Skeletal muscle cell (primary cell): ENCODE data around the gene DEK.

Experiments
- DNase-seq: peaks from one replicate; pipeline ENCODE4 v3.0.0-alpha.2; 2010; ENCODE audit warnings: low read depth
- H3K4me3 ChIP-seq: 2 replicates; pipeline ENCODE4 v1.5.1; 2011; ENCODE audit warnings: low read depth, mild to moderate bottlenecking, control low read depth, low read length, moderate library complexity

Gene DEK

DNA sequence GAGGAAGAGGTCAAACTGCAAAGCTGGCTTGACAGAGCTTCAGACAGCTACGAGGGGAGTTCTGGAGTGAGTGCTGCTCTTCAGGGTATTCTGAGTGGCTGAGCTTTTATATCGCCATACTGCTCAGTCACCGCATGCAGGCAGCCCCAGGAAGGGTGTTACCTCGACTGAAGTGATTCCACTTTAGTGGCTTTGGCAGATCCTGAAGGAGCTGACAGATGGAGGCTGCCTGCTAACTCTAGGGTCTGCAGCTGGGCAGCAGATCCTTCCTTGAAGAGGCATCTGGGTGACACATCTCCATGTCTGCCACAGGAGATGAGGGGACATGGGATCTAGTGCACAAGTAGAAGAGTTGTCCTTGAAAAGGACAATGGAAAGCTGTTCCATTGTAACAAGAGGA is 3.7 kb upstream of the DEK start:
- H3K4me3 ChIP-seq = no peak overlapping the region
- DNase-seq = no peak

DNA sequence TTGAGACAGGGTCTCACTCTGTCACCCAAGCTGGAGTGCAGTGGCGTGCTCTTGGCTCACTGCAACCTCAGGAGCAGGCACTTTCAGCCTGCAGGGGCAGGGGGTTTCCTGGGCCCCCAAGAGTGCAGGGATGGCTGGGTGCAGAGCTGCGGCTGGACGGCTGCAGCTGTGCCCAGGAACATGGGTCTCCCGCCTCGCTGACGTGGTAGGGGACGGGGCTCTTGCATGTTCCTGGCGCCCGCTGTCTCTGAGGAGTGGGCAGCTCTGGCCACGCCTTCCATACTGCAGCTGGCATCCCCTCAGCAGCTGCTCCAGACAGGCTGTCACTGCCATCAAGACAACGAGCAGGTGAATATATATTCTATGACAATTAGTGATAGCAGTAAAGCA is 2.2 kb upstream of the DEK start:
- no peak overlapping the region for H3K4me3 ChIP-seq
- no peak for DNase-seq

DNA sequence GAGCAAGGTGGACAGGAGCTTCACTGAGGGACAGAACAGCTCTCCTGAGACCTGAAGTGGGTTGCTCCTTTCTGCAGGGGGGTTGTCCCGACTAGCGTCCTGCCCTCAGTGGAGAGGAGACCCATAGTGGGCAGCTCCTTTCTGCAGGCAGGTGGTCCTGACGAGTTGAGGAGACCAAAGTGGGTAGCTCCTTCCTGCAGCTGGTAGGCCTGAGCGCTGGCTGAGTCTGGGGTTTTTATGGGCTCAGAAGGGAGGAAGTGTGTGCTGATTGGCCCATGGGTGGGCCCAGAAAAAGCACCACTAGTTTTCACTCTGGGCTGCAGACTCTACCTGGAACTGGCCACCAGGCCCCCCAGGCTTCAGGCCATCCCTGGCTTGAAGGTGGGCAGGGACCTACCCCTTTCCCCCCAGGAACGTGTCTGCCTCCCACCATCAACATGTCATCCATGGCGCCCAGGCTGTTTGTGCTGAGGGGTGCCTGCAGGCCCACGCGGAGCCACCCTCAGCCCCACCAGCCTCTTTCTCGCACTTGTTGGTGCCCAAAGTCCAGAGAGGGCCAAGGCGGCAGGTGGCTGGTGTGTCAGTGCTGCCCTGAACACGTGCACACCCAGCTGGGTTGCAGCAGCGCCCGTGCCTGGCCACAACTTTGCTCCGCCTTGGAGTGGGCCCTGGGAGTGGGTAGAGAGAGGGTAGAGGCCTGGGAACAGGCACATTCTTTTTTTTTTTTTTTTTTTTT is 1.6 kb upstream of the DEK start:
- DNase-seq = no peak
- no peak overlapping the region for H3K4me3 ChIP-seq

DNA sequence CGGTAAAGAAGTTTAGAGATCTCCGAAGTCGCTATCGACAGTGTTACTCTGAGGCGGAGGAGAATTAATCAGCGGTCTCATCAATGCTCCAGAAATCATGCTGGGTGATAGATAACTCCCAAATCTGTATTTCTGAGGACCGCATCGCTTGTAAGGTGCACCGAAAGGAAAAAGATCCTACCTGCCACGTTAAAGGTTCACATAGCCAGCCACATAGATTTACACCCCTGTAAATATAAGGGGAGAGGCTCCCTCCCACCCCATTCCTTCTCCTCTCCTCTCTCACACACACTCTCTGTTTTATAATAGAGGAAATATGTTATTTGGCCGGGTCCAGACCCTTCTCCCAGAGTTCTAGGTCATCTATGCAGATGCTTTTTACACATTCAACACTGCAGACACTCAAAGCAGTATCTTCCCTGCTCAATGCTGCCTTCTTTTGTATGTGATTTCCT is 620 bp upstream of the DEK start:
- DNase-seq = no peak
- H3K4me3 ChIP-seq = peak overlapping the region; percentile 92

DNA sequence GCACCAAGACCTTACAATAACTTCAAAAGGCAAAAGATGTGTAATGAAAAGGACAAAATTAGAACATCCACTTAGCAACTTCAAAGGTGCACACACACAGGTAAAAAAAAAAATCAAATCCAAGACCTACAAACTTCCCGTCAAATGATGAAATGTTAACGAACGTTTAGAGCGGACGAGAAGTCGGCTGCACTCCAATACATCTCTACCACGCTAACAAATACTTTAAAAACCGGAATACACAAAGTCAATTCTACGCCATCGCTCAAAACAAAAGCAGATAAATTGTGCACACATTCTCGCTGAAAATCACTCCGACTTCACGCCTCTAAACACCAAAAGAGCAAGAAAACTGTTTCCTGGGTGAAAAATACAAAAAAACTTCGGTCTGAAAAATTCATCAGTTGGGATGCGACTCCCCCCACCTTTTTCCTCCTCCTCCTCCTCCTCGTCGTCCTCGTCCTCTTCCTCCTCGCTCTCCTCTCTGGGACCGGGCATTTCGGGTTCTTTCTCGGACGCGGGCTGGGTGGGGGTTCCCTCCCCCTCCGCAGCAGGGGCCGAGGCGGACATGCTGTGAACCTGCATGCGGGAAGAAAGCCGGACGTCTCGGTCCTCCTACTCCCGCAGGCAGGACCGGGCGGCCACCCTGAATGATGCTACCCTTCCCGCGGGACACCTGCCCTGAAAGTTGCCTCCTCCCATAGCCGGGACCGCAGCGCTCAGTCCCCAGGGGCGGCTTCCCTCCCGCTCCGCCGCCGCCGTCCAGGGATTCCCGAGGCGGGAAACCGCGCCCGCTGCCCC is 712 bp downstream of the DEK start:
- DNase-seq = no peak
- peak overlapping the region; percentile 92 for H3K4me3 ChIP-seq

DNA sequence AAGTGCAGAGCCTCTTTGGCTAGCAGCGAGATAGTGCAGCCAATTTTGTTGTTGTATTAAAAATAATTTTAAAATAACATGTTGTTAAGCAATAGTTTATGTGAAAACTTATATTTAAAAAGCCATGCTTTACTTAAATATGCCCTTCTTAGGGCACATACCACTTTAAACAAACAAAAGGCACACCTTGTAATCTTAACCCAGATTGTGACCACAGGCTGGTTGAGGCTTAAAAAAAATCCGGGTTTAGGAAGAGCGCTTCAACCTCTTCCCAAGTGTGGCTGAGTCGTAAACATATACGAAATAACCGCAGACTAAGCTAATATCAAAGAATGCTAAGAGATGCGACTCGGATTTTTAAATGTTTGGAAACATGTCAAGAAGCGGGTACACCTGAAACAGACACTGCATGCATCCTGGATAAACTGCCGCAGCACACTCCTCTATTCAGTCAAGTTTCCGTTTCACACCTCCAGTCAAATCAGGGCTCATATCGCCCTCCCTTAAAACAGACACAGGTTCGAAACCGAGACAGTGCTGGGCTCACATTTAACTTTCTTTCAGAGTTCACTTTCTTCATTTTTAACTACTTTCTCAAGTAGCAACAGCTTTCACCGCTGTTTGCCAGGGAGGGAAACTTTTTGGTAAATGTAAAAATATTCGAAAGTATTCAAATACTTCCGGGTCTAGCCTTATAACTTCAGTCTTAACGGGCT is 1.5 kb downstream of the DEK start:
- H3K4me3 ChIP-seq = peak overlapping the region; percentile 92
- no peak for DNase-seq

DNA sequence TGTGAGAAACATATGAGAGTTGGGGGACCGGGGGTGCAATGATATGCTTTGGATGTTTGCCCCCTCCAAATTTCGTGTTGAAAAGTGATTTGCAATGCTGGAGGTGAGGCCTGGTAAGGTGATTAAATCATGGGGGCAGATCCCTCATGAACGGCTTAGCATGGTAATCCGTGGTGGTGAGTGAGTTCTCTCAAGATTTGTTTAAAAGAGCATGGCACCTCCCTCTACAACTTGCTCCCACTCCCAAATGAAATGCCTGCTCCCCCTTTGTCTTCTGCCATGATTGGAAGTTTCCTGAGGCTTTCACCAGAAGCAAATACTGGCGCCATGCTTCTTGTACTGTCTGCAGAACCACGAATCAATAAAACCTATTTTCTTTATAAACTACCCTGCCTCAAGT is 2.5 kb downstream of the DEK start:
- DNase-seq = no peak
- H3K4me3 ChIP-seq = no peak overlapping the region

DNA sequence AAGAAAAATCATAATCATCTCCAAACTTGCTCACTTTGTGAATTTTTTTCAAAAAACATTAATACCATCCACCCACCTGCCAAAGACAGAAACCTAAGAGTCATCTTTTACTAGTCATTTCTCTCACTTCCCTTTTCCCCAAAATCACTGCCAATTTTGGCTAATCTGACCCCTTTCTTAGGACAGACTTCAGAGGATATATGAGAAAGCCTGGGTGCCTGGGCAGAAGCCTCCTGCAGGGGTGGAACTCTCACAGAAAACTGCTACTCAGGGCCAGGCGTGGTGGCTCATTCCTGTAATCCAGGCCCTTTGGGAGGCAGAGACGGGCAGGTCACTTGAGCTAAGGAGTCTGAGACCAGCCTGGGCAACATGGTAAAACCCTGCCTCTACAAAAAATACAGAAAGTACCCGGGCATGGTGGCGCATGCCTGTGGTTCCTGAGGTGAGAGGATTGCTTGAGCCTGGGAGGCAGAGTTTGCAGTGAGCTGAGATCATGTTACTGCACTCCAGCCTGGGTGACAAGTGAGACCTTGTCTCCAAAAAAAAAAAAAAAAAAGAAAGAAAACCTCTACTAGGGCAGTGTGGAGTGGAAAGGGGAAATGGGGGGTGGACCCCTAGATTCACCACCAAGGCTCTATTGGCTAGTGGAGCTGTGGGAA is 3.8 kb downstream of the DEK start:
- DNase-seq = no peak
- H3K4me3 ChIP-seq = no peak overlapping the region

DNA sequence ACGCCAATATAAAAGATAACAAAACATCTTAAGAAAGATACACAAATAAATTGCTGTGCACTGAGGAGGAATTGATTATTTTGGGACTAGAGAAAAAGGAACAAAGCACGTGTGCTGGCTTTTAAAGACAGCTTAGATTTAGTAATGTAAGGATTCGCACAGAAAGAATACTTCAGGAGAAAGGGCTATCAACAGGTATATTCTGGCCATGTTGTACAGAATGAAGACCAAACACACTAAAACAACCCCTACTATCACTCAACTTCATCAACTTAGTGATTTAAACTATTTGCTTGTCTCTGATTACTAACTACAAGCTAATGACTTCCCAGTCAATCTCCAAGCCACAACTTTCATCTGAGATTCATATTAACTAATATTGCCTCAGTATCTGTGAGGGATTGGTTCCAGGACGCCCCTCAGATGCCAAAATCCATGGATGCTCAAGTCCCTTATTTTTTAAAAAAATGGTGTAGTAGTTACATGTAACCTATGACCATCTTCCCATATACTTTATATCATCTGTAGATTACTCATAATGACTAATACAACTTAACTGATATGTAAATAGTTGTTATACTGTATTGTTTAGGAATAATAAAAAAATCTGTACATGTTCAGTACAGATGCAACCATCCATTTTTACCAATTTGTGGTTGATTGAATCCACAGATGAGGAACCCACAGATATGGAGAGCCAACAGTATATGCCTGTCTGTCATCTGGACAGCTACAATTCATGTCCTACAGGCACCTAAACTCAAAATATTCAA is 4.5 kb downstream of the DEK start:
- H3K4me3 ChIP-seq = no peak overlapping the region
- no peak for DNase-seq

DNA sequence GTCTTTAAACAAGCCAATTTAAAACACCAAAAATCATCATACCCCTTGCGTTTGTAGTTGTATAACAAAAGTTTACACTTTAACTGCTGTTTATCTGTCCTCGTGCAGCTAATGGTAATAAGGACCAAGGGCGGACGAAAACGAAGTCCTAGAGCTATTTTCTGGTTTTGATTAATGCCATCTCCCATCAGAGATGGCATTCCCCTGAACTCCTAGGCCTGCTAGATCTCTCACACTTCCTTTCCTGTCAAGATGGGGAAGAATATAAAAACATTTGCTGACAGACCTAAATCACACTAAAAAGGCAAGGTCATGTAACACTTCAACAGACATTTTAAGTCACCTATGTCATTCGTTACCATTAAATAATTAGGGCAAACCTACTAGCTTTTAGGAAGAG is 9.5 kb downstream of the DEK start:
- no peak for DNase-seq
- H3K4me3 ChIP-seq = no peak overlapping the region

DNA sequence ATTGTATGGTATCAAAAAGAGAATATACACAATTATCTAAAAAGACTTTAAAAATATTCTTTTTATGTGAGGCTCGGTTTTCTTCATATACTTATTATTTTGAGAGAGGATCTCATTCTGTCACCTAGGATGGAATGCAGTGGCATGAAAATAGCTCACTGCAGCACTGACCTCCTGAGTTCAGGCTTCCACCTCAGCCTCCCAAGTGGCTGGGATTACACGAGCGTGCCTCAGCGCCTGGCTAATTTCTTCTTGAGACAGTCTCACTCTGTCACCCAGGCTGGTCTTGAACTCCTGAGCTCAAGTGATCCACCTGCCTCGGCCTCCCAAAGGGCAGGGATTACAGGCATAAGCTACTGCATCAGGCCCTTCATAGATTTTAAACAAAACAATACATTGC is 10.7 kb downstream of the DEK start:
- H3K4me3 ChIP-seq = no peak overlapping the region
- DNase-seq = no peak

DNA sequence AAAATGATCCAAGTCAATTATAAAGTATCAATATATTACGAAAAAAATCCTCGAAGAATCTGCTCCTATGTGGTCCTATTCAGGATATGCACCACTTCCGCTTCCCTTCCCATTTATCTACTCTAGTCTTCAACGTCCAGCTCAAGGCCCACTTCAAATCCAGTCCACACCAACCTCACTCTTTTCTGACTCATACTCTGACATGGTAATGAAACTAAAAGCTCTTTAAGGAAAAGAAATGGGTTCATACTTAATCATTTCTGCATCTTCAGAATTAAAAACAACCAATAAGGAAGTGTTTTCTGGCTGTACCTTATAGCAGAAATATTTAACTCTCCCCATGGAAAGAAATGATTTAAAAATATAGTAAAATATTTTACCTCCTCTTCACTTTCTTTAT is 15.1 kb downstream of the DEK start:
- H3K4me3 ChIP-seq = no peak overlapping the region
- no peak for DNase-seq

DNA sequence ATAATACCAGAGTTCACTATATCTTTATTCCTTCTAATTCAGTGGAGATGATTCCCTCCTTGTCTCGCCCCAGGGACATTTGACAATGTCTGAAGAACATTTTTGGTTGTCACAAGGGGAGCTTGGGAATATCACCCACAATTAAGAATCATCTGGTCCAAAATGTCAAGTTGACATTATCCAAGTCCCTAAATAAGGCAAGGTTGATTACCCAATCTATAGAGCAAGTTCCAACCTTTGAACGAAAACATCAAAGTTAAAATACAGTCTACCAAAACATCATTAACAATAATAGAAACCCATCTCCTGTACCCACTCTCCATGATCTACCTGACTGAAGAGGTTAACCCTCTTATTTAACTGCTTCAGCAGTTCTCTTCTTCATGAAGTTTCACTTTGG is 15.6 kb downstream of the DEK start:
- no peak overlapping the region for H3K4me3 ChIP-seq
- DNase-seq = no peak

DNA sequence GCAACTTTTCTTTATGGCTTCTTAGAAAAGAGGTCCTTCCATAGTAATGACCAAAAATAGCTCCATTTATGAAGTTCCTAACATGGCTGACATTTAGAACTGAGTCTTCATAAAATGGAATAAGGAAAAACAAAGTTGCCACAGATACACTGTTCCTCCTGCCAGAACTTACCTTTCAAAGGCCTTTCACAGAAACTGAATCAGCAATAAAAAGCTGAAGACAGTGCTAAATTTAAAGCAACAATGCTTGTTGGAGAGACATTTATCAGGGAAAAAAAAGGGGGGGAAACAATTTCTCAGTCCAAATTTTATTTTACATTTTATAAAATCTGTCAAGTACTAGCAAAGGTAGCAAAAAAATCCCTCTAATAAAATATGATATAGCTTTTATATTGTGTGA is 17.3 kb downstream of the DEK start:
- no peak overlapping the region for H3K4me3 ChIP-seq
- no peak for DNase-seq

DNA sequence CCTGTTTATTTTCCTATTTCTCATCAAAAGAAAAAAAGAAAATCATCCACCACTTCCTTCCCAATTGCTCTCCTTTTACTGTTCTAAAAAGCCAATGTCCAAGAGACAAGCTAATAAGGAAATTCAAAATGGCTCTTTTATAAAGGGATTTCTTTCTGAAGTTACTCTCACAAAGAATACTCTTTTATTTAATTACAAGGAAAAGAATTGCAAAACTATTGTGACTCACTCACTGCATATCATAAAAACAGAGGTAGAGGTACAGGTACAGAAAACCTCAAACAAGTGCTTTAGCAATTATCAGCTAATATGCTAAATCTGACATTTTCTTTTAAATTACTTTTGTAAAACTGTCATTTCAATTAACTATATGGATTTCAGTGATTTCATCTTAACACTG is 18.1 kb downstream of the DEK start:
- H3K4me3 ChIP-seq = no peak overlapping the region
- DNase-seq = no peak

DNA sequence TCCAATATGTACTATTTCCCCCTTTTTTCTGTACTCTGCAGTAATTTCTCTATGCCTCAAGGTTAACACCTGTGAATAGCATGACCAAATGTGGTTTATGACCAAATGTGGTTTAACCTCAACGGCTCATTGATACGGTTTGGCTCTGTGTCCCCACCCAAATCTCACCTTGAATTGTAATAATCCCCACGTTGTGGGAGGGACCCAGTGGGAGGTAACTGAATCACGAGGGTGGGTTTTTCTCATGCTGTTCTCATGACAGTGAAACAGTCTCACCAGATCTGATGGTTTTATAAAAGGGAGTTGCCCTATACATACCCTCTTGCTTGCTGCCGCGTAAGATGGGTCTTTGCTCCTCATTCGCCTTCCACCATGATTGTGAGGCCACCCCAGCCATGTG is 18.7 kb downstream of the DEK start:
- no peak for DNase-seq
- H3K4me3 ChIP-seq = no peak overlapping the region

DNA sequence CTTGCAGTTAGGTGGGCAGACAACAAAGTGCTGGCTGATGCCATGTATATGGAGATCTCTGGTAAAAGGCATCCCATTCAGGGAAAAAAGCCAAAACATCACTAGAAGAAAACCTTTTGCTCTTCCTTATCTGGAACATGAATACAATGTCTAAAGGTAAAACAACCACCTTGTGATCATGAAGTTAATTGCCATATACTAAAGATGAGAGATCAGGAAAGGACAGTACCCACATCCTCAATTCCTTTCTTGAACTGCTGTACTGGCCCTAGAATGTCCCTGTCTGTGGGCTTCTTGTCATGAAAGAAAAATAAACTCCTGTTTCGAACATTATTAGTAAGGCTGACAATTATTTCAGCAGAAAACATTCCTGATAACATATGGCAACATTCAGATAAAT is 19.3 kb downstream of the DEK start:
- H3K4me3 ChIP-seq = no peak overlapping the region
- no peak for DNase-seq

DNA sequence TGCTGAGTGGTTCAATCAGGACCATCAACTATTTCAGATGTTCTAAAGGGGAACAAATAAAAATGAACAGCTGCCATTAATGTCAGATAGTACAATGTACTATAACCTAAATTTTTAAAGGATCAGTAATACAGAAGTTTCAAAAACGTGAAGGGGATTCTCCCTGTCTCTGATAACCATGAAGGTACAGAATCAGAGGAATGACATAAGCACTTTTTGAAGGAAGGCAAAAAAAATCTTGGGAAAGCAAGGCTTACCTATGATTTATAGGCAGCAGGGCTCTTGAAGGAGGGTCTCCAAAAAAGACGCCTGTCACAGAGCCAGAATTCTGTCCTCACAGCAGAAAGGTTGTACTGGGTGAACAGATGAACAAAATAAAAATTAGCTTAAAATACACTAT is 20.1 kb downstream of the DEK start:
- no peak for DNase-seq
- H3K4me3 ChIP-seq = no peak overlapping the region

DNA sequence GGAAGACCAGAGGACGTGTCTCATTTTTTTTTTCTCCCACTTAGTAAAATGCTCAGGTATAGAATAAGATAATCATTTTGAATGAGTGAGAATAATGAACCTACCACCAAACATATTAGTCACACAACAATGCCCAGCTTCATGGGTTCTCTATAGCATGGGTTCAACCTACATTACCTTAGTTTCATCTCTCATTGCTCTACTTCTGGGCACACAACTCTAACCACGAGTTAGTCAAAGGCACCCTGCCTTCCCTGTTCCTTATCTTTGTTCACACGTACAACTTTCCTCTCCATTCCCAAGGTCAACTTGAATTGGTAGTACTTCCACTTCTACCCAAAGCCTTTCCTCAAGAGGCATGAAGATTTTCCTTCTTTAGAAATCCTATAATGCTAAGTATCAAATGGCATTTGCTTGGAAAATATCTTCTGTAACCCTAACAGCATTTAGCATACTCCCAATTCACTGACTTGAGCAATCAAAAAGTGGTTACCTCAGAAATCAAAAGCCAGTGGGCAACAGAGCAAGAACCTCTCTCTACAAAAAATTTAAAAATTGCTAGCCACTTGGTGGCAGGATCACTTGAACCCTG is 20.9 kb downstream of the DEK start:
- H3K4me3 ChIP-seq = no peak overlapping the region
- no peak for DNase-seq
